ENCODE measurements around the gene CGRRF1.
A peak's percentile ranks its signal among the peaks of the same experiment; 100 is the strongest.

DNA sequence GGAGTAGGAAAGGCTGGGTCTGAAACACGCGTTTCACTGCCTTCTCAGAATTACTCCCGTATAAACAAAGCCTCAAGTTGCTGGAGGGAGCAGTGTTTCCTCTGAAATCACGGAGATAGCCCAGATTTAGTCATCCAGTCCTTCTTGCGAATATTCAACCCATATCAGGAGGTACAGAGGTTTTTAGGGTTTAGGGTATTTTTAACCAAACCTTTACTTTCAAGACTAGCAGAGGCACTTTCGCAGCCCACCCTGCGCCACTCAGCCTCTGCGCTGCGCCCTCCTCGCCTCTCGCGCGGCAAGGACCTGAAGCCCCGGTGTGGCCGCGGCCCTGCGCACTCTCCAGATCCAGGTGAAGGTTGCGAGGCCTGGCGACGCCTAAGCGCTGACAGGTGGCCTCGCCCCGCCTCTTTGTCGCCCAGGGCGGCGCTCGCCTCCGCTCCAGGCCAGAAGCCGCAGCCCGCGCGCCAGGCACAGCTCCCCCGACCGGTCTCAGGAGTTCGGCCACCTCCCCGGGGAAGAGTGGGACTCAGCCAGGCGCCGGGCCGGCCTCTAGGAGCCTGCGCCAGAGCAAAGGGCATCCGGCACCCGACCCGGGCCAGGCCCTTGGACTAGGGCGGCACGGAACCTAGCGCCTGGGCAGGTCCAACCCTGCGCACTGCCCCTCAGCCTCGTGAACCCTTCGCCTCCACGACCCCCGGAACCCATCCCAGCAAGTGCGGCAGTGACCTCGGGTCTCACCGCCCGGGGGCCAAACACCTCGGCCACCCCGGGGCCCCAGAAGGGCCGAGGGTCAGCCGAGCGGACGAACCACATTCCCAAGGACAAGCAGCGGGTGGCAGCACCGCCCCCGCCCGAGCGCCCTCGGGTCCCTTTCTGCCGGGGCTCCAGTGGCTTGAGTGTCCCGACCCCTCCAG is 55.4 kb downstream of the CGRRF1 start:
- TF ChIP-seq, protein P1, sequence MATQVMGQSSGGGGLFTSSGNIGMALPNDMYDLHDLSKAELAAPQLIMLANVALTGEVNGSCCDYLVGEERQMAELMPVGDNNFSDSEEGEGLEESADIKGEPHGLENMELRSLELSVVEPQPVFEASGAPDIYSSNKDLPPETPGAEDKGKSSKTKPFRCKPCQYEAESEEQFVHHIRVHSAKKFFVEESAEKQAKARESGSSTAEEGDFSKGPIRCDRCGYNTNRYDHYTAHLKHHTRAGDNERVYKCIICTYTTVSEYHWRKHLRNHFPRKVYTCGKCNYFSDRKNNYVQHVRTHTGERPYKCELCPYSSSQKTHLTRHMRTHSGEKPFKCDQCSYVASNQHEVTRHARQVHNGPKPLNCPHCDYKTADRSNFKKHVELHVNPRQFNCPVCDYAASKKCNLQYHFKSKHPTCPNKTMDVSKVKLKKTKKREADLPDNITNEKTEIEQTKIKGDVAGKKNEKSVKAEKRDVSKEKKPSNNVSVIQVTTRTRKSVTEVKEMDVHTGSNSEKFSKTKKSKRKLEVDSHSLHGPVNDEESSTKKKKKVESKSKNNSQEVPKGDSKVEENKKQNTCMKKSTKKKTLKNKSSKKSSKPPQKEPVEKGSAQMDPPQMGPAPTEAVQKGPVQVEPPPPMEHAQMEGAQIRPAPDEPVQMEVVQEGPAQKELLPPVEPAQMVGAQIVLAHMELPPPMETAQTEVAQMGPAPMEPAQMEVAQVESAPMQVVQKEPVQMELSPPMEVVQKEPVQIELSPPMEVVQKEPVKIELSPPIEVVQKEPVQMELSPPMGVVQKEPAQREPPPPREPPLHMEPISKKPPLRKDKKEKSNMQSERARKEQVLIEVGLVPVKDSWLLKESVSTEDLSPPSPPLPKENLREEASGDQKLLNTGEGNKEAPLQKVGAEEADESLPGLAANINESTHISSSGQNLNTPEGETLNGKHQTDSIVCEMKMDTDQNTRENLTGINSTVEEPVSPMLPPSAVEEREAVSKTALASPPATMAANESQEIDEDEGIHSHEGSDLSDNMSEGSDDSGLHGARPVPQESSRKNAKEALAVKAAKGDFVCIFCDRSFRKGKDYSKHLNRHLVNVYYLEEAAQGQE (IDR thresholded peaks at IDR 0.05; ENCODE audit: insufficient read depth in 1 of 2, low read depth in 2 of 2, low read length in 1 of 2) = no peak
- TF ChIP-seq CTCF (IDR thresholded peaks at IDR 0.05) (peak; percentile 45), POLR2AphosphoS5 (IDR thresholded peaks at IDR 0.05; ENCODE audit: low read depth, low read length) (no peak)

All from Panc1 (cell line).